Measurements from ENCODE around the gene F8. TPM values are rescaled to one million over a fixed set of nuclear protein-coding genes. Genes with fewer than 3 reads are reported as not detected.

The F8 gene
- total RNA-seq, 1 experiment from 2014 or later = 12.4 TPM

DNA sequence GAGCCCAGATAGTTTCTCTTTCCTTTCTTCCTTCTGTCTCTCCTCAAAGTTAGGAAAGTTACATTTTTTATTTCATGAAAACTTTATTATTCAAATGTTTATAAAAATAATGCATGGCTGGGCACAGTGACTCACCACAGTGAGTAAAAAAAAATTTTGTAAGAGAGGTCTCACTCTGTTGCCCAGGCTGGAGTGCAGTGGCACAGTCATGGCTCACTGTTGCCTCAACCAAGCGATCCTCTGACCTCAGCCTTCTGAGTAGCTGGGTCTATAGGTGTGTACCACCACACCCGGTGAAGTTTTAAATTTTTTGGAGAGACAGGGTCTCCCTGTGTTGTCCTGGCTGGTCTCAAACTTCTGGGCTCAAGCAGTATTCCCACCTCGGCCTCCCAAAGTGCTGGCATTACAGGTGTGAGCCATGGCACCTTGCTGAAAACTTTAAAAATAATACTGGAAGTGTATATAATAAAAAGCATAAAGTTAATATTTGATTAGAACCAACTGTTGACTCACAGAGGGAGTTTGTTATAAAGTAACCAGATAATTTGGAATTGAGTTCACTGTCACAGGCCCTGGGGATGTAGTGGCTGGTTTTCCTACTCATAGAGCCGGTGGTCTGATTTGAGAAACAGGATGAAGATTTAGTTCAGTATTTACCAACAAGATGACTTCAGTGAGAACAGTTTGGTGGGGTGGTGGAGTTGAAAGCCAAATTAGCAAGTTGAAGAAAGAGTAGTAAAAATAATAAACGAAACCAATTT is 30.4 kb upstream of the F8 start:
- DNase-seq (ENCODE audit: low read depth, low spot score) (no peak), ATAC-seq (no peak)
- no TSS peak for BruUV-seq (replicated peaks)
- Histone ChIP-seq H3K9me3 (ENCODE audit: control insufficient read depth, insufficient read depth, low read depth, low read length) (no peaks in the 10 kb centered on the region), H3K4me1 (ENCODE audit: control insufficient read depth, insufficient read depth, low read length) (peaks cover 7% of the 10 kb centered on the region), H3K27me3 (ENCODE audit: control insufficient read depth, insufficient read depth, low read length) (no peaks in the 10 kb centered on the region), H3K27ac (ENCODE audit: low read length) (no peak overlapping the region), H3K36me3 (ENCODE audit: control insufficient read depth, insufficient read depth, low read length) (no peaks in the 10 kb centered on the region), H3K4me3 (ENCODE audit: low read depth in 2 of 2, low read length in 2 of 2) (no peak overlapping the region)
- intact Hi-C loops (cut with micrococcal nuclease; ENCODE audit: unreplicated experiment) = no loop called here
- in situ Hi-C loops (cut with HindIII; ENCODE audit: low pct_unique_long_range_greater_than_20kb, low sequenced_read_pairs) = no loop called here
- ChIA-PET CTCF (no interaction called here), POLR2A (no interaction called here)
- TF ChIP-seq SIN3A (IDR thresholded peaks at IDR 0.05; ENCODE audit: borderline replicate concordance, insufficient read depth, low read depth, low read length) = no peak
- TF ChIP-seq TCF7L2 (IDR thresholded peaks at IDR 0.05; ENCODE audit: low read depth, low read length) = no peak
- TF ChIP-seq, protein P1, sequence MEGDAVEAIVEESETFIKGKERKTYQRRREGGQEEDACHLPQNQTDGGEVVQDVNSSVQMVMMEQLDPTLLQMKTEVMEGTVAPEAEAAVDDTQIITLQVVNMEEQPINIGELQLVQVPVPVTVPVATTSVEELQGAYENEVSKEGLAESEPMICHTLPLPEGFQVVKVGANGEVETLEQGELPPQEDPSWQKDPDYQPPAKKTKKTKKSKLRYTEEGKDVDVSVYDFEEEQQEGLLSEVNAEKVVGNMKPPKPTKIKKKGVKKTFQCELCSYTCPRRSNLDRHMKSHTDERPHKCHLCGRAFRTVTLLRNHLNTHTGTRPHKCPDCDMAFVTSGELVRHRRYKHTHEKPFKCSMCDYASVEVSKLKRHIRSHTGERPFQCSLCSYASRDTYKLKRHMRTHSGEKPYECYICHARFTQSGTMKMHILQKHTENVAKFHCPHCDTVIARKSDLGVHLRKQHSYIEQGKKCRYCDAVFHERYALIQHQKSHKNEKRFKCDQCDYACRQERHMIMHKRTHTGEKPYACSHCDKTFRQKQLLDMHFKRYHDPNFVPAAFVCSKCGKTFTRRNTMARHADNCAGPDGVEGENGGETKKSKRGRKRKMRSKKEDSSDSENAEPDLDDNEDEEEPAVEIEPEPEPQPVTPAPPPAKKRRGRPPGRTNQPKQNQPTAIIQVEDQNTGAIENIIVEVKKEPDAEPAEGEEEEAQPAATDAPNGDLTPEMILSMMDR (IDR thresholded peaks at IDR 0.05) = no peak
- TF ChIP-seq, protein P2, sequence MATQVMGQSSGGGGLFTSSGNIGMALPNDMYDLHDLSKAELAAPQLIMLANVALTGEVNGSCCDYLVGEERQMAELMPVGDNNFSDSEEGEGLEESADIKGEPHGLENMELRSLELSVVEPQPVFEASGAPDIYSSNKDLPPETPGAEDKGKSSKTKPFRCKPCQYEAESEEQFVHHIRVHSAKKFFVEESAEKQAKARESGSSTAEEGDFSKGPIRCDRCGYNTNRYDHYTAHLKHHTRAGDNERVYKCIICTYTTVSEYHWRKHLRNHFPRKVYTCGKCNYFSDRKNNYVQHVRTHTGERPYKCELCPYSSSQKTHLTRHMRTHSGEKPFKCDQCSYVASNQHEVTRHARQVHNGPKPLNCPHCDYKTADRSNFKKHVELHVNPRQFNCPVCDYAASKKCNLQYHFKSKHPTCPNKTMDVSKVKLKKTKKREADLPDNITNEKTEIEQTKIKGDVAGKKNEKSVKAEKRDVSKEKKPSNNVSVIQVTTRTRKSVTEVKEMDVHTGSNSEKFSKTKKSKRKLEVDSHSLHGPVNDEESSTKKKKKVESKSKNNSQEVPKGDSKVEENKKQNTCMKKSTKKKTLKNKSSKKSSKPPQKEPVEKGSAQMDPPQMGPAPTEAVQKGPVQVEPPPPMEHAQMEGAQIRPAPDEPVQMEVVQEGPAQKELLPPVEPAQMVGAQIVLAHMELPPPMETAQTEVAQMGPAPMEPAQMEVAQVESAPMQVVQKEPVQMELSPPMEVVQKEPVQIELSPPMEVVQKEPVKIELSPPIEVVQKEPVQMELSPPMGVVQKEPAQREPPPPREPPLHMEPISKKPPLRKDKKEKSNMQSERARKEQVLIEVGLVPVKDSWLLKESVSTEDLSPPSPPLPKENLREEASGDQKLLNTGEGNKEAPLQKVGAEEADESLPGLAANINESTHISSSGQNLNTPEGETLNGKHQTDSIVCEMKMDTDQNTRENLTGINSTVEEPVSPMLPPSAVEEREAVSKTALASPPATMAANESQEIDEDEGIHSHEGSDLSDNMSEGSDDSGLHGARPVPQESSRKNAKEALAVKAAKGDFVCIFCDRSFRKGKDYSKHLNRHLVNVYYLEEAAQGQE (IDR thresholded peaks at IDR 0.05; ENCODE audit: insufficient read depth in 1 of 2, low read depth in 2 of 2, low read length in 1 of 2) = no peak
- TF ChIP-seq POLR2AphosphoS5 (IDR thresholded peaks at IDR 0.05; ENCODE audit: low read depth, low read length) = no peak

DNA sequence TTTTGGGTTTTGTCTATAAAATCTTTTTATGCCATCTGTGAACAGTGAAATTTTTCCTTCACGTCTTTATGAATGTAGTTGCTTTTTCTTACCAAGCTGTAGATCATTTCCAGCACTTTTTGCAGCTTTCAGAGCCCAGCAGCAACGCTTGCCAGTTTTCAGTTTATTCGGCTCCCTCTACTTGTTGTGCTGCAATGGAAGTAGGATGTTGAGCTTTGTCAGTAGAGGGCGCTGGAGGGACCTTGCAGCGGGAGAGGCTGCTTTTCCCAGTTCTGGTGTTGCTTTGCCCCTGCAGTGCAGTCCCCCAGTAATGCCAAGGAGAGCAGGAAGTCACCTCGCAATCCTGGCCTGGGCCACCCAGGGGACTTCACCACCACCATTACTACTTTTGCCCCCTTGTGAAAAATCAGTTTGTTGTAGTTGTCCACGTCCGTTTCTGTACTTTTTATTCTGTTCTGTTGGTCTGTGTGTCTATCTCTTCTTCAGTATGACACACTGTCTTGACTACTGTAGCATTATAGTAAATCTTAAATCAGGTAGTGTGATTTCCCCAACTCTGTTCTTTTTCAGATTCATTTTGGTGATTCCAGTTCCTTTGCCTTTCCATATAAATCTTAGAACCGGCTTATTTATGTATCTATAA is 26.6 kb upstream of the F8 start:
- DNase-seq (ENCODE audit: low read depth, low spot score) (no peak), ATAC-seq (peak; percentile 83)
- intact Hi-C loops (cut with micrococcal nuclease; ENCODE audit: unreplicated experiment) (no loop called here), in situ Hi-C loops (cut with HindIII; ENCODE audit: low pct_unique_long_range_greater_than_20kb, low sequenced_read_pairs) (no loop called here)
- H3K36me3 ChIP-seq (ENCODE audit: control insufficient read depth, insufficient read depth, low read length) = no peaks in the 10 kb centered on the region
- H3K4me1 ChIP-seq (ENCODE audit: control insufficient read depth, insufficient read depth, low read length) = no peaks in the 10 kb centered on the region
- H3K27ac ChIP-seq (ENCODE audit: low read length) = no peak overlapping the region
- no peaks in the 10 kb centered on the region for H3K9me3 ChIP-seq (ENCODE audit: control insufficient read depth, insufficient read depth, low read depth, low read length)
- POLR2A ChIA-PET = no interaction called here
- CTCF ChIA-PET = no interaction called here
- BruUV-seq (replicated peaks) = no TSS peak
- H3K4me3 ChIP-seq (ENCODE audit: low read depth in 2 of 2, low read length in 2 of 2) = no peak overlapping the region
- TF ChIP-seq, protein P2 (IDR thresholded peaks at IDR 0.05; ENCODE audit: insufficient read depth in 1 of 2, low read depth in 2 of 2, low read length in 1 of 2) = no peak
- TF ChIP-seq, protein P1 (IDR thresholded peaks at IDR 0.05) = peak; percentile 83
- TF ChIP-seq SIN3A (IDR thresholded peaks at IDR 0.05; ENCODE audit: borderline replicate concordance, insufficient read depth, low read depth, low read length) (no peak), TCF7L2 (IDR thresholded peaks at IDR 0.05; ENCODE audit: low read depth, low read length) (no peak), POLR2AphosphoS5 (IDR thresholded peaks at IDR 0.05; ENCODE audit: low read depth, low read length) (no peak)
- H3K27me3 ChIP-seq (ENCODE audit: control insufficient read depth, insufficient read depth, low read length) = no peaks in the 10 kb centered on the region
